Brain microvascular endothelial cell (primary cell): ENCODE measurements around the gene TAF8.

Experiments used
- DNase-seq: peaks from one replicate; pipeline ENCODE4 v3.0.0-alpha.2; 2020
- H3K27ac ChIP-seq: fragments of 250-450 bp; sonication (Bioruptor Pico); 2 replicates; pipeline ENCODE4 v1.5.1; 2020; ENCODE audit warnings: mild to moderate bottlenecking, moderate library complexity
- H3K27me3 ChIP-seq: fragments of 250-450 bp; sonication (Bioruptor Pico); replicated peaks from 2 replicates; pipeline ENCODE4 v1.5.1; 2020; ENCODE audit warnings: mild to moderate bottlenecking
- H3K36me3 ChIP-seq: fragments of 250-450 bp; sonication (Bioruptor Pico); replicated peaks from 2 replicates; pipeline ENCODE4 v1.5.1; 2020; ENCODE audit warnings: mild to moderate bottlenecking
- H3K4me3 ChIP-seq: 2 replicates; pipeline ENCODE4 v1.5.1; 2011; ENCODE audit warnings: low read depth, mild to moderate bottlenecking, control low read depth, low read length, moderate library complexity
- CTCF ChIP-seq: IDR thresholded peaks from 2 replicates; pipeline ENCODE4 v1.5.1; 2011; ENCODE audit warnings: low read depth, mild to moderate bottlenecking, moderate library complexity, low read length, control low read depth, inconsistent platforms; ENCODE audit errors: missing control alignments
- in situ Hi-C: cut with HindIII; loops from 2 replicates; pipeline ENCODE4 v1.10.0; 2017; ENCODE audit warnings: low sequenced_read_pairs, low pct_ligation_motif_present

The TAF8 gene

GRCh38 chr6:42106112-42107023, 56.0 kb downstream of the TAF8 start:
- TF ChIP-seq CTCF: no peak
- Histone ChIP-seq H3K36me3 (peaks cover 7% of the 10 kb centered on the region), H3K4me3 (no peak overlapping the region), H3K27ac (no peak overlapping the region), H3K27me3 (no peaks in the 10 kb centered on the region)
- DNase-seq: no peak
- in situ Hi-C loops: no loop called here

- H3K4me3 ChIP-seq: no peak overlapping the region
- no peak for DNase-seq
- H3K27ac ChIP-seq: no peak overlapping the region
- TF ChIP-seq CTCF: no peak
- in situ Hi-C loops: no loop called here
- peaks cover 7% of the 10 kb centered on the region for H3K36me3 ChIP-seq
- H3K27me3 ChIP-seq: no peaks in the 10 kb centered on the region
Observed at GRCh38 chr6:42108071-42108470, 57.7 kb downstream of the TAF8 start.

- H3K4me3 ChIP-seq: no peak overlapping the region
- no peaks in the 10 kb centered on the region for H3K27me3 ChIP-seq
- no peak overlapping the region for H3K27ac ChIP-seq
- no peak for DNase-seq
- no peak for TF ChIP-seq CTCF
- H3K36me3 ChIP-seq: peaks cover 7% of the 10 kb centered on the region
- in situ Hi-C loops: no loop called here
Observed at GRCh38 chr6:42110683-42111082, 60.4 kb downstream of the TAF8 start.

GRCh38 chr6:42112351-42112750, 62.0 kb downstream of the TAF8 start:
- TF ChIP-seq CTCF: no peak
- no peak overlapping the region for H3K27ac ChIP-seq
- no peak for DNase-seq
- H3K27me3 ChIP-seq: no peaks in the 10 kb centered on the region
- in situ Hi-C loops: no loop called here
- H3K36me3 ChIP-seq: peaks cover 7% of the 10 kb centered on the region
- H3K4me3 ChIP-seq: no peak overlapping the region

- in situ Hi-C loops: no loop called here
- no peak for TF ChIP-seq CTCF
Observed at GRCh38 chr6:42113936-42114636, 63.8 kb downstream of the TAF8 start.

More at GRCh38 chr6:42113936-42114636, 63.8 kb downstream of the TAF8 start:
- H3K27me3 ChIP-seq: no peaks in the 10 kb centered on the region
- no peak overlapping the region for H3K4me3 ChIP-seq
- H3K36me3 ChIP-seq: peaks cover 3% of the 10 kb centered on the region
- DNase-seq: no peak
- no peak overlapping the region for H3K27ac ChIP-seq
